ENCODE measurements around the gene CRTC1.
A peak's percentile ranks its signal among the peaks of the same experiment; 100 is the strongest.

The CRTC1 gene

GRCh38 chr19:18743784-18744418 lies 60.4 kb downstream of the CRTC1 start:
- no peak for DNase-seq

- DNase-seq: peak in 4 of 58 donors; percentile 4 to 24 (median 13)
Observed at GRCh38 chr19:18745012-18745735, 61.7 kb downstream of the CRTC1 start.

GRCh38 chr19:18745931-18746330 lies 62.5 kb downstream of the CRTC1 start:
- no peak for DNase-seq

GRCh38 chr19:18746401-18747325 lies 63.2 kb downstream of the CRTC1 start:
- DNase-seq: no peak

GRCh38 chr19:18749362-18750231 lies 66.1 kb downstream of the CRTC1 start:
- no peak for DNase-seq

- peak in 7 of 58 donors; percentile 7 to 50 (median 21) for DNase-seq
Observed at GRCh38 chr19:18750295-18750970, 67.0 kb downstream of the CRTC1 start.

- DNase-seq: no peak
Observed at GRCh38 chr19:18751571-18751970, 68.1 kb downstream of the CRTC1 start.

GRCh38 chr19:18754501-18754900 lies 71.0 kb downstream of the CRTC1 start:
- DNase-seq: no peak

- no peak for DNase-seq
Observed at GRCh38 chr19:18756896-18757295, 73.4 kb downstream of the CRTC1 start.

- no peak for DNase-seq
Observed at GRCh38 chr19:18759304-18759994, 76.0 kb downstream of the CRTC1 start.

GRCh38 chr19:18759995-18760426 lies 76.5 kb downstream of the CRTC1 start:
- DNase-seq: no peak

- no peak for DNase-seq
Observed at GRCh38 chr19:18760440-18761383, 77.2 kb downstream of the CRTC1 start.

- peak in 4 of 58 donors; percentile 4 to 30 (median 8) for DNase-seq
Observed at GRCh38 chr19:18761531-18762110, 78.1 kb downstream of the CRTC1 start.

- DNase-seq: peak in 33 of 58 donors; percentile 5 to 60 (median 21)
Observed at GRCh38 chr19:18762125-18763023, 78.9 kb downstream of the CRTC1 start.

GRCh38 chr19:18763674-18764590 lies 80.5 kb downstream of the CRTC1 start:
- DNase-seq: no peak

- no peak for DNase-seq
Observed at GRCh38 chr19:18764591-18765051, 81.1 kb downstream of the CRTC1 start.
